ENCODE data around the gene FAAP24. TPM values are rescaled to one million over a fixed set of nuclear protein-coding genes. Genes with fewer than 3 reads are reported as not detected.
"Not testable (repeated sequence)": the region's sequence is repeated elsewhere in the genome, so short reads cannot be mapped to it uniquely, and the experiment has no call there.

The FAAP24 gene
- total and polyA plus RNA-seq, 2 experiments from 2014 or later = 1.5 to 4.5 TPM

DNA sequence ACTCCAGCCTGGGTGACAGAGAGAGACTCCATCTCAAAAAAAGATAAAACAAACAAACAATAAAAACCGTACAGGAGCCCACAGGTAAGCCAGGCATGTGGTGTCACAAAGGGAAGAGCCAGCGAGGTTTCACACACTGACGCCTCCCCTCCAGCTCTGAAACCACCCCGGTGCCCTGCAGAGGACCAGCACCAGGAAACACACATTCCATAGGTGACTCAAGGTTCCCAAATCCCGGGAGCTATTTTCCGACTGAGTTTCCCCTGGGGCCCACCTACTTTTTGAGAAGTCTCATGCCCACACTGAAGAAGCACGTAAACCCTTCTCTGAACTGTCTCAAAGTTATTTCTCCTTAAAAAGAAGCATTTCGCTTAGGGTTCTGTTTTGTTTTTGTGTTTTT lies 52.4 kb downstream of the FAAP24 start:
- TF ChIP-seq, protein P1, sequence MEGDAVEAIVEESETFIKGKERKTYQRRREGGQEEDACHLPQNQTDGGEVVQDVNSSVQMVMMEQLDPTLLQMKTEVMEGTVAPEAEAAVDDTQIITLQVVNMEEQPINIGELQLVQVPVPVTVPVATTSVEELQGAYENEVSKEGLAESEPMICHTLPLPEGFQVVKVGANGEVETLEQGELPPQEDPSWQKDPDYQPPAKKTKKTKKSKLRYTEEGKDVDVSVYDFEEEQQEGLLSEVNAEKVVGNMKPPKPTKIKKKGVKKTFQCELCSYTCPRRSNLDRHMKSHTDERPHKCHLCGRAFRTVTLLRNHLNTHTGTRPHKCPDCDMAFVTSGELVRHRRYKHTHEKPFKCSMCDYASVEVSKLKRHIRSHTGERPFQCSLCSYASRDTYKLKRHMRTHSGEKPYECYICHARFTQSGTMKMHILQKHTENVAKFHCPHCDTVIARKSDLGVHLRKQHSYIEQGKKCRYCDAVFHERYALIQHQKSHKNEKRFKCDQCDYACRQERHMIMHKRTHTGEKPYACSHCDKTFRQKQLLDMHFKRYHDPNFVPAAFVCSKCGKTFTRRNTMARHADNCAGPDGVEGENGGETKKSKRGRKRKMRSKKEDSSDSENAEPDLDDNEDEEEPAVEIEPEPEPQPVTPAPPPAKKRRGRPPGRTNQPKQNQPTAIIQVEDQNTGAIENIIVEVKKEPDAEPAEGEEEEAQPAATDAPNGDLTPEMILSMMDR (IDR thresholded peaks at IDR 0.05; ENCODE audit: poor library complexity) = no peak
- TF ChIP-seq EZH2phosphoT487 (IDR thresholded peaks at IDR 0.05; ENCODE audit: low read depth, severe bottlenecking, unreplicated experiment) (no peak), EZH2 (IDR thresholded peaks at IDR 0.05; ENCODE audit: borderline replicate concordance) (no peak)
- WGBS (ENCODE audit: low lambda C conversion rate, missing lambda C conversion rate) = 75% methylated on average over 8 of the region's 8 CpGs
- no peak overlapping the region for H2AFZ ChIP-seq
- peaks cover 2% of the 10 kb centered on the region for H3K9me3 ChIP-seq (ENCODE audit: low read depth)
- peaks cover 37% of the 10 kb centered on the region for H3K79me2 ChIP-seq
- DNase-seq (ENCODE audit: low spot score) = no peak
- H4K20me1 ChIP-seq (ENCODE audit: insufficient read depth, poor library complexity, severe bottlenecking) = no peaks in the 10 kb centered on the region
- H3K9me2 ChIP-seq (replicated peaks; ENCODE audit: insufficient read depth) = no peaks in the 10 kb centered on the region
- no peak overlapping the region for H3K4me3 ChIP-seq
- H3K27me3 ChIP-seq = no peaks in the 10 kb centered on the region
- no peaks in the 10 kb centered on the region for H3K36me3 ChIP-seq (replicated peaks; ENCODE audit: insufficient read depth, low read depth)
- H3K4me2 ChIP-seq = no peak overlapping the region
- H3K27ac ChIP-seq = peak overlapping the region; percentile 1
- H3K4me1 ChIP-seq (ENCODE audit: insufficient read depth) = peaks cover 15% of the 10 kb centered on the region

DNA sequence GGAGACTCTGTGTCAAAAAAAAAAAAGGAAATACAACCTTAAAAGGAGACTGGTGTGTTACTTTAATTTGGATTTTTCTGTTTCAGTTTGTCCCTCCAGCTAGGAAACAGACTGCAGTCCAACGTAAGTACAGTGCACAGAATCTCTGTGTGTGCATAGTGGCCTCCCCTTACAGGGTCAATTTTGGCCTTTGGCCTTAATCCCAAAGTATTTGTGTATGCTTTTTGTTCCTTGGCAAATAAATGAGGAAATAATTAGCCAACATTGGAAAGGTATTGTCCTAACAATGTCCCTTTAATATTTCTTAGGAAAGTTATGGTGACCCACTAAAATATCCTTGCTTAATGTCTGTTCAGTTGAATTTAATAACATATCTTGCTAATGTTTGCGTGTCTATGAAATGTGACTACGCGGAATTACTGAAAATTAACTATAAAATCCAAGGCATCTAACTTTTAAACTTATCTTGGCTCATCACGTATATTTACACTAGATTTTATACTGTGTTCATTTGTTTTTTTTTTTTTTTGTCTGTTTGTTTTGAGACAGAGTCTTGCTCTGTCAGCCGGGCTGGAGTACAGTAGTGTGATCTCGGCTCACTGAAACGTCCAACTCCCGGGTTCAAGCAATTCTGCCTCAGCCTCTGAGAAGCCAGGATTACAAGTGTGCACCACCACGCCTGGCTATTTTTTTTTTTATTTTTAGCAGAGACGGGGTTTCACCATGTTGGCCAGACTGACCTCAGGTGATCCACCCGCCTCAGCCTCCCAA lies 53.6 kb downstream of the FAAP24 start:
- not testable (repeated sequence) for H3K4me2 ChIP-seq; H4K20me1 ChIP-seq (ENCODE audit: insufficient read depth, poor library complexity, severe bottlenecking); H3K9me3 ChIP-seq (ENCODE audit: low read depth); H3K9me2 ChIP-seq (replicated peaks; ENCODE audit: insufficient read depth); H3K27me3 ChIP-seq; H3K36me3 ChIP-seq (replicated peaks; ENCODE audit: insufficient read depth, low read depth); DNase-seq (ENCODE audit: low spot score); H2AFZ ChIP-seq; H3K4me3 ChIP-seq
- Histone ChIP-seq H3K4me1 (ENCODE audit: insufficient read depth) (peaks cover 15% of the 10 kb centered on the region), H3K27ac (peak overlapping the region; percentile 43), H3K79me2 (peaks cover 50% of the 10 kb centered on the region)
- 76% methylated on average over 12 of the region's 12 CpGs for WGBS (ENCODE audit: low lambda C conversion rate, missing lambda C conversion rate)

DNA sequence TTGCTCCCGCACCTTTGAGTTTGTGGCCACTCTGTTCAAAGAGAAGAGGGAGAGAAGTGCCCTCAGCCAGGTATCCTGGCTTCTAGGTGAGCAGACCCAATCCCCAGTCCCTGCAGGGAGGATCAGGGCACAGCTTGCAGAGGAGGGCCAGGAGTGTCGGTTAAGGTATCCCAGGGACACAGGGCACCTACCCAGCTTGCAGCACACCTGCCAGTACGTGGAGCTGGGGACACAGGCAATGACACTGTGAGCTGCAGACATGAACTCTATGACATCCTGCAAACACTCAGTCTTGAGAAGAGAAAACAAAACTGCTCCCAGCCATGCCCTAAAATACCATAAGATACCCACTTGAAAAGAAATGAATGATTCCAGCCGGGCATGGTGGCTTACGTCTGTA lies 54.6 kb downstream of the FAAP24 start:
- H3K4me2 ChIP-seq; H3K9me2 ChIP-seq (replicated peaks; ENCODE audit: insufficient read depth): not testable (repeated sequence)

More for the DNA sequence above, 54.6 kb downstream of the FAAP24 start:
- not testable (repeated sequence) for DNase-seq (ENCODE audit: low spot score); H3K36me3 ChIP-seq (replicated peaks; ENCODE audit: insufficient read depth, low read depth); H4K20me1 ChIP-seq (ENCODE audit: insufficient read depth, poor library complexity, severe bottlenecking); H3K4me3 ChIP-seq; H3K27me3 ChIP-seq; H3K9me3 ChIP-seq (ENCODE audit: low read depth); H2AFZ ChIP-seq; H3K27ac ChIP-seq
- peaks cover 15% of the 10 kb centered on the region for H3K4me1 ChIP-seq (ENCODE audit: insufficient read depth)
- peaks cover 59% of the 10 kb centered on the region for H3K79me2 ChIP-seq
- 98% methylated on average over 5 of the region's 5 CpGs for WGBS (ENCODE audit: low lambda C conversion rate, missing lambda C conversion rate)

Other genes starting within 250 kb of the FAAP24 start
- gene SLC7A9, start 102.5 kb upstream of the FAAP24 start, total RNA-seq = 9.6 and 11.9 TPM in 2 replicates
- 6.1 and 7.6 TPM in 2 replicates for gene SLC7A9, start 102.5 kb upstream of the FAAP24 start, polyA plus RNA-seq
- 8.1 and 12.1 TPM in 2 replicates for gene CEP89, start 284 bp upstream of the FAAP24 start, total RNA-seq
- 16.4 and 16.6 TPM in 2 replicates for gene CEP89, start 284 bp upstream of the FAAP24 start, polyA plus RNA-seq
- gene RHPN2, start 92.6 kb downstream of the FAAP24 start, total RNA-seq = 67.6 and 67.9 TPM in 2 replicates
- gene RHPN2, start 92.6 kb downstream of the FAAP24 start, polyA plus RNA-seq = 44.3 and 54.2 TPM in 2 replicates
- 6.7 and 14.5 TPM in 2 replicates for gene GPATCH1, start 108.9 kb downstream of the FAAP24 start, total RNA-seq
- gene GPATCH1, start 108.9 kb downstream of the FAAP24 start, polyA plus RNA-seq = 6.8 and 9.7 TPM in 2 replicates
- gene WDR88, start 159.9 kb downstream of the FAAP24 start, total RNA-seq = not detected in 2 replicates
- gene WDR88, start 159.9 kb downstream of the FAAP24 start, polyA plus RNA-seq = 0.11 and 0.61 TPM in 2 replicates
- gene LRP3, start 222.1 kb downstream of the FAAP24 start, total RNA-seq = 35.1 and 37.4 TPM in 2 replicates
- 35.5 and 44.0 TPM in 2 replicates for gene LRP3, start 222.1 kb downstream of the FAAP24 start, polyA plus RNA-seq

Measured in hepatocyte (in vitro differentiated cells).